GM06990 (cell line): ENCODE data around the gene CASZ1.

Experiments used
- DNase-seq: peaks from one replicate; pipeline ENCODE4 v3.0.0-alpha.2; 2011; ENCODE audit not compliant: insufficient read length; ENCODE audit errors: extremely low read depth
- H3K27me3 ChIP-seq: replicated peaks from 2 replicates; pipeline ENCODE4 v1.6.0; 2011; ENCODE audit warnings: low read length; ENCODE audit not compliant: control insufficient read depth, insufficient read depth
- H3K36me3 ChIP-seq: 2 replicates; pipeline ENCODE4 v1.5.1; 2011; ENCODE audit warnings: low read length; ENCODE audit not compliant: control insufficient read depth, insufficient read depth
- H3K4me3 ChIP-seq: replicated peaks from 2 replicates; pipeline ENCODE4 v1.5.1; 2011; ENCODE audit warnings: low read depth, mild to moderate bottlenecking, control low read depth, low read length
- TF ChIP-seq, protein P1 (sequence below): IDR thresholded peaks from 2 replicates; pipeline ENCODE4 v1.5.1; 2011; ENCODE audit warnings: low read length, control low read depth, mild to moderate bottlenecking, inconsistent platforms; ENCODE audit not compliant: insufficient read depth, poor library complexity, severe bottlenecking

Gene CASZ1

DNA sequence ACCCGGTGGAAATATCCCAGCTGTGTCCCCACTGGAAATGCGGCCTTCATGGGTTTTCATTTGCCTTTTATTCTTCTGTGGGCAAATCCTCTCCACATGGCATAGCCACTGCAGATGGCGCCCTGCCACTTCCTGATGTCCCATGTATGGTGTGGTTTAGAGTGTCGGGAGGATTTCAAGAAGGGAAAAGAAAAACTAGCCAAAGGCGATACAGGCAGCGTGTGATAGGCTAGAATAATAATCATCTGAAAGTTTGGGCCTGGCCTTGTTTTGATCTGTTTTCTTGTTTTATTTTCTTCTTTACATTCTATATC is 198.1 kb downstream of the CASZ1 start:
- Histone ChIP-seq H3K27me3 (no peaks in the 10 kb centered on the region), H3K36me3 (no peaks in the 10 kb centered on the region; the same call in none of the 2 replicates), H3K4me3 (no peak overlapping the region)
- TF ChIP-seq, protein P1, sequence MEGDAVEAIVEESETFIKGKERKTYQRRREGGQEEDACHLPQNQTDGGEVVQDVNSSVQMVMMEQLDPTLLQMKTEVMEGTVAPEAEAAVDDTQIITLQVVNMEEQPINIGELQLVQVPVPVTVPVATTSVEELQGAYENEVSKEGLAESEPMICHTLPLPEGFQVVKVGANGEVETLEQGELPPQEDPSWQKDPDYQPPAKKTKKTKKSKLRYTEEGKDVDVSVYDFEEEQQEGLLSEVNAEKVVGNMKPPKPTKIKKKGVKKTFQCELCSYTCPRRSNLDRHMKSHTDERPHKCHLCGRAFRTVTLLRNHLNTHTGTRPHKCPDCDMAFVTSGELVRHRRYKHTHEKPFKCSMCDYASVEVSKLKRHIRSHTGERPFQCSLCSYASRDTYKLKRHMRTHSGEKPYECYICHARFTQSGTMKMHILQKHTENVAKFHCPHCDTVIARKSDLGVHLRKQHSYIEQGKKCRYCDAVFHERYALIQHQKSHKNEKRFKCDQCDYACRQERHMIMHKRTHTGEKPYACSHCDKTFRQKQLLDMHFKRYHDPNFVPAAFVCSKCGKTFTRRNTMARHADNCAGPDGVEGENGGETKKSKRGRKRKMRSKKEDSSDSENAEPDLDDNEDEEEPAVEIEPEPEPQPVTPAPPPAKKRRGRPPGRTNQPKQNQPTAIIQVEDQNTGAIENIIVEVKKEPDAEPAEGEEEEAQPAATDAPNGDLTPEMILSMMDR, result no peak
- DNase-seq, result no peak

- no peaks in the 10 kb centered on the region; the same call in none of the 2 replicates for H3K36me3 ChIP-seq
- DNase-seq, result no peak
- no peak overlapping the region for H3K4me3 ChIP-seq
- H3K27me3 ChIP-seq, result no peaks in the 10 kb centered on the region
- TF ChIP-seq, protein P1, result no peak
Observed at GRCh38 chr1:10597492-10598388, 198.7 kb downstream of the CASZ1 start.

GRCh38 chr1:10596780-10597179 is 199.7 kb downstream of the CASZ1 start:
- no peak overlapping the region for H3K4me3 ChIP-seq
- no peaks in the 10 kb centered on the region; the same call in 1 of the 2 replicates for H3K36me3 ChIP-seq
- TF ChIP-seq, protein P1, result no peak
- DNase-seq, result no peak
- H3K27me3 ChIP-seq, result no peaks in the 10 kb centered on the region

GRCh38 chr1:10594595-10595223 is 201.7 kb downstream of the CASZ1 start:
- Histone ChIP-seq H3K36me3 (no peaks in the 10 kb centered on the region), H3K4me3 (peak overlapping the region; percentile 30), H3K27me3 (no peaks in the 10 kb centered on the region)
- TF ChIP-seq, protein P1, result no peak
- peak; percentile 22 for DNase-seq

DNA sequence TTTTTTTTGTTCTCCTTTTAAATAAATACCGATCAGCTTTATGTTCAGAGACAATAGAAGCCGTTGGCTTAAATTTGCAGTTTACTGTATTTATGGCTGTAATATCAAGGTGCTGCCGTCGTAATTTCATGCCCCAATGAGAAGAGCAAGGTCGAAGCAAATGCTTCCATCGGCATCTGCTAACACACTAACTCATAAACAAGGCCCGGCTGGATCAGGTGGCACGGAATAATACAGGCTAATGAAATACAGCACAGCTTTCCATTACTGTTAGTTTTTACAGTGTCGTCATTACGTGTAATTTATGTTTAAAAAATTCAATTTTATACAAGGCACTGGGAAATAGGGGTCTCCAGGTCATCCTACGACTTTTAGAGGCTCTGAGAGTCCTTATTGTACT is 202.7 kb downstream of the CASZ1 start:
- H3K27me3 ChIP-seq, result no peaks in the 10 kb centered on the region
- H3K36me3 ChIP-seq, result no peaks in the 10 kb centered on the region
- H3K4me3 ChIP-seq, result no peak overlapping the region
- TF ChIP-seq, protein P1, result no peak
- DNase-seq, result no peak
